Stimulated activated CD4-positive, alpha-beta T cell treated with anti-CD3 and anti-CD28 coated beads, Interleukin-1b, Interleukin-23, amount 100 ng/mL, for 1 hour (primary cell): ENCODE measurements around the gene PARP9.
A peak's percentile ranks its signal among the peaks of the same experiment; 100 is the strongest.
"Not testable (repeated sequence)": the region's sequence is repeated elsewhere in the genome, so short reads cannot be mapped to it uniquely, and the experiment has no call there.

Experiments
- DNase-seq, 2 donors: peaks; one replicate each; pipeline ENCODE4 v3.0.0-alpha.2; 2020; ENCODE audit warnings: low read depth in 2 of 2

Gene PARP9

DNA sequence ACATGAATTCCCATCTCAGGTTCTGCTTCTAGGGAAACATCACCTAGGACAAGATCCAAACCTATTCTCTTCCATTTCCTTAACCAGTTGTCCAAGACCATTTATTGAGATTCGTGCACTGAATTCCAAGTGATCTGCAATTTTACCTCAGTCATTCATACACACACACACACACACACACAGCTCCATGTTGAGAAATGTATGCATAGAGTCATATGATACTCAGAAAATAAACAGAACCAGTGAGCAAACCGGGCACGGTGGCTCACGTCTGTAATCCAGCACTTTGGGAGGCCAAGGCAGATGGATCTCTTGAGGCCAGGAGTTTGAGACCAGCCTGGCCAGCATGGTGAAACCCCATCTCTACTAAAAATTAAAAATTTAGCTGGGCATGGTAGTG is 43.2 kb downstream of the PARP9 start:
- DNase-seq, result no peak

DNA sequence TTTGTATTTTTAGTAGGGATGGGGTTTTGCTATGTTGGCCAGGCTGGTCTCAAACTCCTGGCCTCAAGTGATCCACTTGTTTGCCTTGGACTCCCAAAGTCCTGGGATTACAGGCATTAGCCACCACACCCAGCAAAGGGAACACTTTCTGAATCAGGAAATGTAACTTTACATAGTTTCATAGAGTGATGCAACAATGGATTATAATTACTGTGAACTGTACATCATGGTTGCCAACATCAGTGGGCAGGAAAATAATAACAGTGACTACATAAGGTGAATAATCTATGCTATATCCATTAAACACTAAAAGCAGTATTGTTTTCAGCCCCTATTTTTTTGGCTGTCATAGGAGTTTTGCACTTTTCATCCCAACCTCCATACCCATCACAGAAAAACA is 44.4 kb downstream of the PARP9 start:
- no peak for DNase-seq

DNA sequence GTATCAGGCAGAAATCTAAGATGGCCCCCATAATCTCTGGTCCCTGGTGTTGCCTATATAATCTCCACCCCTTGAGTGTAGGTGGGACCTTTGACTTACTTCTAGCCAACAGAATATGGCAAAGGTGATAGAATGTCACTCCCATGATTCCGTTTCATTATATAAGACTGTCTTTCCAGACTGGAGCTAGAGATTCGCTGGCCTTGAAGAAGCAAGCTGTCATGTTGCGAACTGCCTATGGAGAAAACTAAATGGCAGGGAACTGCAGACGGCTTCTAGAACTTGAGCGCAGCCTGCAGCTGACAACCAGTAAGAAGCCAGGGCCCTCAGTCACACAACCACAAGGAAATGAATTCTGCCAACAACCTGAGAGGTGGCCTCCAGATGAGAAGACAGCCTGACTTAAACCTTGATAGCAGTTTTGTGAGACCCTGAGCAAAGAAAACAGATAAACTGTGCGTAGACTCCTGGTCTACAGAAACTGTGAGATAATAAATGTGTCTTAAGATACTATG is 47.2 kb downstream of the PARP9 start:
- no peak for DNase-seq

DNA sequence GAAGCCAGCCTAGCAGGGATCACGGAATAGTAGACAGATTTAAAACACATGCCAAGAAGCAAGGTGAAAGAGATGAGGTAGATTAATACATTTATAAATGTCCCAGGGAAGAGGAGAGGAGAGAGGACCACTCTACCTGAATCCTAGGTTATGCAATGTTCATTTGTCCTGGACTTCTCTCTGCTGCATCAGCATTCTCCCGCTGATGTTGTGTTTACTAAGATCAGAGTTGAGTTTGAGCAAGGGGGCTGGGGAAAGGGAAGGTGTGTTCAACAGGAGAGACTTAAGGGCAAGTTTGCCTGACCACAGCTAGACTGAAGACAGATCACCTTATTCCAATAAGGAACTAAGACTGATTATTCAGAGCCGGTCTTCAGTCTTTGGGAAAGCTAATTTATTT is 48.2 kb downstream of the PARP9 start:
- no peak for DNase-seq

DNA sequence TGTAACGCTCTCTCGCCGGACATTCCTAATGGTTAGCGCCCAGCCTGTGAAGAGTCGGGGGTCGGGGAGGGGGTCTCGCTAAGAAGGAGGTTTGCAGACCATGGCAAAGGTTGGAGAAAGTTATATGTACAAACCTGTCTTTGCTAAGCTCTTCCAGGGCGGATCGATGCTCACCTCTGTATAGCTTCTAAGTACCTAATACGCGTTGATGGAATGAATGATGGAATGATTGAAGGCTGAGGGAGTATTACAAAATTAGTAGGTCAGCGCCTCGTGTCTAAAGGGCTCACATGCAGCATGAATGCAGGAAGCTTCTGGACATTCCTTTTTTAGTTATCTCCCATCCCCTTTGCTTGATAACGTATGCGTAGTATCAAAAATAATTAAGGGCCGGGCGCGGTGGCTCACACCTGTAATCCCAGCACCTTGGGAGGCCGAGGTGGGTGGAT is 49.1 kb downstream of the PARP9 start:
- DNase-seq, result no peak

DNA sequence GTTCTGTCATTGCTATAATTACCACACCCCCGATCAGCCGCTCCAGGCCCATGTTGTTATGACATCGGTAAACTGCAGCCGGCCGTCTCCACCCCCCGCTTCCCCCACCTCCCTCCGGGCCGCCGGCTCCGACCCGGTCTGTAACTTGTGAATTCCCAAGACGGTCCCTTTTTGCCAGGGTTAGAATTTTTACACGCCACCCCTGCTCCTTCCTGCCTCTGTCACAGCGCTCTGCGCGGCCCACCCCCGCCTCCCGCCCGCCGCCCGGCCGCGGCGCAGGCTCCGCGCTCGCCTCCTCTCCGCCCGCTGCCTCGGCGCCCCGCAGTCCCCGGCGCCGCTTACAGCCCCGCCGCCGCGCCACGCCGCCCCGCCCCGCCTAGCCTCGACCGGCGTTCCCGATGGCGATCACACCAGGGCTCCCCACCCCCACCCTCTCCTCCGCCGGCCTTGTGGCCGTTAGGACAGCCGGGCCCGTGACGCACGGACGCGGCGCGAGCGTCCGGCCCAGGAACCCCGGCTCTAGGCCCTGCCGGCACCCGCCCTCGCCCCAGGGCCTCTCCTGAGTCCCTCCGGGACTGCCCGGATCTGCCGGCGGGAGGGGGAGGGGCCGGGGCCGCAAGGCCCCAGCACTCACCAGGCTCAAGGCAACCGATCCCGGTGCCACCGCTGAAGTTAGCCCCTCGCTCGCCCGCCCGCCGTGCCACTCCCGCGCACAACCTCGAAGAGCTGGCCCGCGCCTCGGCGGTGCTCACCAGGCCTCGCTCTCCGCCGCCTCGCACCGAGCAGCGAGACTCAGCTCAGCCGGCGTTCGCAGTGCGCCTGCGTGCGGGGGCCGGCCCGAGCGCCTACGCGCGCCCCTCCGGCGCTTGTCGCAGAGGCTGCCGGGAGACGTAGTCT is 49.7 kb downstream of the PARP9 start, which contains the start of gene KPNA1:
Gene KPNA1 (minus strand): TSS at position 817 of the 897 bp plus-strand sequence. CDS start 18,374 bp downstream, outside the sequence.
- peak; percentile 66 to 69 for DNase-seq

DNA sequence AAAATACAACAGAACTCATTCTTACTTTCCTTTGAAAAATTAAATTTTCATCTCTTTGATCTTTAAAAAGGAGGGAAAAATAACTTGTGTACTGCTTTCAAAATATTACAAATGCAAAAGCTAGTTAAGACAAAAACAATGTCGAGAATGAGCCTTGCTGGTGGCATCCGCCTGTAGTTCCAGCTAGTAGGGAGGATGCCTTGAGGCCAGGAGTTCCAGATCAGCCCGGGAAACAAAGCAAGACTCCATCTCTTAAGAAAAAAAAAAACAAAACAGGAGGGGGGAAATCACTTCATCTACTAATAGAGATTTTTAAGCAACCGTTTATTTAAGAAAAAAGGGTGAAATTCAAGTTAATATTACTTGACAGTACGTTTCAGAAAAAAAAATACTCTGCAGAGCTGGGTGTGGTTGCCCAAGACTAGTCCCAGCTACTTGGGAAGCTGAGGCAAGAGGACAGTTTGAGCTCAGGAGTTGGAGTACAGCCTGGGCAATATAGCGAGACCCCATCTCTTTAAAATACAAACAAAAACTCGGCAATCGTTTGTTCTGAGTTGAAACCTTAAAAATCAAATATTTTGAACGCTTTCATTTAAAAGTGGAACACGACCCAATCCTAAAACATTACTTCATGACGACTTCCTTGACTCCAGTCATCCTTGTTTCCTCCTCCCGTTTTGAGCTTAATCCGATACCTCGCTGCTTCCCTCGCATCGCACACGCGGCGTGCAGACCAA is 50.5 kb downstream of the PARP9 start:
- DNase-seq, result no peak

DNA sequence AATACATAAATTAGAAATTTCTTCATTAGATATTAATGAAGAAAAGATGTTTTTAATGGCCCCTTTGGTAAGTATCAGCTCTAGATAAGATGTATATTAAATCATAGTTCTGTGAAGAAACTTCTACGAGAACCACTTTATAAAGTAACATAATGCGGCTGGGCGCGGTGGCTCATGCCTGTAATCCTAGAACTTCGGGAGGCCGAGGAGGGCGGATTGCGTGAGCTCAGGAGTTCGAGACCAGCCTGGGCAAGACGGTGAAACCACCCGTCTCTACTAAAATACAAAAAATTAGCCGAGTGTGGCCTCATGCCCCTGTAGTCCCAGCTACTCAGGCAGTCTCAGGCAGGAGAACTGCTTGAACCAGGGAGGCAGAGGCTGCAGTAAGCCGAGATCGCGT is 51.8 kb downstream of the PARP9 start:
- DNase-seq, result no peak

DNA sequence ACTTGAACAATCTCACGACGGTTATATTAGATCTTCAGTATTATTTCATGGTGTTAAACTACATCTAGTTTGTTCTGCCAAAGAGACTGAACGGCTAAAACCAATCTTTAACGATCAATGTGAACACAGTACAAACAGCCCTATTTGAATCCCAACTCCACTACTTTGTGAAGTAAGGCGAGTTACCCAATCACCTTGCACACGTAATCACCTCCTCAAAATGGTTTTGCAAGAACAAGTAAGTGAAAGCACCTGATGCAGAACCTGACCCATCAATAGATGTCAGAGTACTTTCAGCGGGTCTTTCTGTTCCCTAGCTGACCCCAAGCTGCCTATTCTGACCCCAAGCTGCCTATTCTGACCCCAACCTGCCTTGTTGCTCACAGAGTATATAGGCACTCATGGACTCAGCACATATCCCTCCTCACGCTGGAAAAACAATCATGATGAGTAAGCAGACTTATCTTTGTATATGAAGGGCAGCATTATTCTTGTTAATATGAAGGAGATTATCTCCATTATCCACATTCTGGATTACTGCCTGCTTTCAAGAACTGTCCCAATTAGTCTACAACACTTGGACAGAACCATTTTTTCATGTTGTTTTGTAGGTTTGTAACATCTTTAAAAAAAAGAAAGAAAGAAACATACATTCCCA is 53.1 kb downstream of the PARP9 start:
- no peak for DNase-seq

DNA sequence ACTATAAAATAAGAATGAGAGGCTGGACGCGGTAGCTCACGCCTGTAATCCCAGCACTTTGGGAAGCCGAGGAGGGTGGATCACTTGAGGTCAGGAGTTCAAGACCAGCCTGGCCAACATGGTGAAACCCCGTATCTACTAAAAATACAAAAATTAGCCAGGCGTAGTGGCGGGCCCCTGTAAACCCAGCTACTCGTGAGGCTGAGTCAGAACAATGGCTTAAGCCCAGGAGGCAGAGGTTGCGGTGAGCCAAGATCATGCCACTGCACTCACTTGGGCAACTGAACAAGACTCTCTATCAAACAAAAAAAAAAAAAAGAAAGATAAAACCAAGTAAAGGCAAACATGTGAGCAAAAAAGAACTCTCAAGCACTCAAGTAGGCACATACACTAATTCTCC is 55.2 kb downstream of the PARP9 start:
- not testable (repeated sequence) for DNase-seq

DNA sequence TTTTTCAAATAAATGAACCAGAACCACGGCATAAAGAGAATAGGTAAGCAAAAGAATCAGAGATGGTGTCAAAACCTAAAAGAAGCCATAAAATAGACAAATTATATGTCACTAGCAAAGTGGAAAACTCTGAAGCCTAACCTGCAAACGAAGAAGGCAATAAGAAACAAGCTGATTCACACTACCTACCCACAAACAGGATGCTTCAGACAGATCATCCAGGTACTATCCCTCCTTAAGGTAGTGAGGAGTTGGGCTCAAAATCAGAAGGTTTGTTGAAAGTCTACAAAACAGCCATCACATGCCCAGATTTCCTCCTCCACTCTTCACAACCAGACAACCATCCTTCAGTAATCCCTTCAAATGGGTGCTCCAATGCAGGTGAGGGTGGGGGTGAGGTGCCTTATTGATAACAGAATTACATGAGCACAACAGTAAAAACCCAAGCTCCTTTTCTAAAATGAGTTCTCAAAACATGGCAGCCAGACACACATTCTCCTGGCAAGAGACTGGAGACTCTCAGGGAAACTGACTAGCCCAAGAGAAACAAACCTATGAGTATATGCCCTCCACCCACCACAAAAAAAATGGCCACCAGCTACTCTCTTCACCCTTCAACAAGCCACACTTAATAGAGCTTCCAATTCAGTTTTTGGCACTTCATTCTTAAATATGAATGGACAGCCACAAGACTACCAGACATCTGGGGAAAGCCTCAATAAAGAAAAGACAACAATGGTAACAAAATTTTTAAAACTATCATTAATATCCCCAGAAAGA is 55.8 kb downstream of the PARP9 start:
- DNase-seq, result no peak

DNA sequence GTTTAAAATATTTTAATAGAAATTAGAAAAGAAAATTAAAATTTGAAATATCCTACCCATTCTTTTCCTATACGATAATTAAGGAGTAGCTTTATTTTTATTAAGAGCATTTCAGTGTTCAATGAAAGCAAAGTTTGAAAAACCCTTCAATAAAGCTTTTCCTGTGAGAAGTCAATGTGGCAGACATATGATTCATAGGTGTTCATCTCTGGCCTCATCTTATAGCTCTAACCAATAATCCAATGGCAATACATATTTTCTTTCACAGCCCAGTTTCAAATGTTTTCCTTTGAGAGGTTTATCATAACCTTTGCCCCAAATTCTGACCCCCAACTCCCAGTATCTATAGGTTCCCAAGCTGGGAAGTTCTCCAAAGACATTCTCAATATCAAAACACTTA is 57.6 kb downstream of the PARP9 start:
- no peak for DNase-seq

DNA sequence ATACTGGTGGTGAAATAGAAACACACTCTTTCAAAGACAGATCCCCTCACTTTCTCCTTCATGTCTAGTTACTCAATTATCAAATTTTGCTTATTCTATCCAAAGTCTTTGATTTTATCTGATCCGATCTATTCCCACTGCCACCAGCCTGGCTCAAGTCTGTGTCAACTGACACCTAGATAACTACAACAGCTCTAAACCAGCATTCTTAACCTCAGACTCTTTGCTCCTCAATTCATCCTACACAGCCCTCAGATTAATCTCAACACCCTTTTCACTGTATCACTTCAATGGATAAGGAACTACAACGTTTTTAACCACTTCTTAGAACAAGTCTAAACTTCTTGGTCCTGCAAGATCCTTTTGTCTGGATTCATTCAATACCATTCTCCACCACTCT is 58.4 kb downstream of the PARP9 start:
- no peak for DNase-seq

DNA sequence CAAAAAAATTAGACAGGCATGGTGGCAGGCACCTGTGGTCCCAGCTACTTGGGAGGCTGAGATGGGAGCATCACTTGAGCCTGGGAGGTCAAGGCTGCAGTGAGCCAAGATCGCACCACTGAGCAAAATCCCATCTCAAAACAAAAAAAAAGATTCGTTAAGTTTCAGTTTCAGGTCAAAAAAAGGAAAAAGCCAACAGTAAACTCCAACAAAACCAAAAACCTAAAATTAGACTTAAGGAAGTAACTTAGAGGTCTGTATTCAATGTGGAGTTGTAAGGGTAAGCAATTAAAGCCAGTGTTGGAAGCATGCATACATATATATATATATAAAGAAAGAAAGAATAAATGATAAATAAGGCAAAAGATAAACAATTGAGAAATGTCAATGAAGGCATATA is 61.2 kb downstream of the PARP9 start:
- DNase-seq, result no peak

DNA sequence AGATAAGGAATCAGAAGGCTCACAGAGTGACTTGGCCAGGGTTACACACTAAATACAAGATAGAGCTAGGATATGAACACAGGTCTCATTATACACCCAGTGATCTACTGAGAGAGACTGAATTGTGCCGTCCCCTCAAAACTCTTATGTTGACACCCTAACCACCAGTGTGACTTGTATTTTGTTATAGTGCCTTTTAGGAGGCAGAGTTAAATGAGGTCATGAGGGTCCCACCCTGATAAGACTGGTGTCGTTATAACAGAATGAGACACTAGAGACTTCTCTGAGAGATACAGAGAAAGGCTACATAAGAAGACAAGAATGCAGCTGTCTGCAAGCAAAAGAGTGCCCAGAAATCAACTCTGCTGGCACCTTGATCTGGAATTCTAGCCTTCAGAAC is 62.0 kb downstream of the PARP9 start:
- no peak for DNase-seq

DNA sequence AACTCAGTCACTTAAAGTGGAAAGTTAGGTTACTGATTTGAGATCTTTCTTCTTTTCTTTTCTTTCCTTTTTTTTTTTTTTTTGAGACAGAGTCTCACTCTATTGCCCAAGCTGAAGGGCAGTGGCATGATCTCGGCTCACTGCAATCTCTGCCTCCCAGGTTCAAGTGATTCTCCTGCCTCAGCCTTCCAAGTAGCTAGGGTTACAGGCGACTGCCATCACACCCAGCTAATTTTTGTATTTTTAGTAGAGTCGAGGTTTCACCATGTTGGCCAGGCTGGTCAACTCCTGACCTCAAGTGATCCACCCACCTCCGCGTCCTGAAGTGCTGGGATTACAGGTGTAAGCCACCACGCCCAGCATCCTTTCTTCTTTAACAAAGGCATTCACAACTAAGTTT is 63.1 kb downstream of the PARP9 start:
- DNase-seq, result not testable (repeated sequence)

DNA sequence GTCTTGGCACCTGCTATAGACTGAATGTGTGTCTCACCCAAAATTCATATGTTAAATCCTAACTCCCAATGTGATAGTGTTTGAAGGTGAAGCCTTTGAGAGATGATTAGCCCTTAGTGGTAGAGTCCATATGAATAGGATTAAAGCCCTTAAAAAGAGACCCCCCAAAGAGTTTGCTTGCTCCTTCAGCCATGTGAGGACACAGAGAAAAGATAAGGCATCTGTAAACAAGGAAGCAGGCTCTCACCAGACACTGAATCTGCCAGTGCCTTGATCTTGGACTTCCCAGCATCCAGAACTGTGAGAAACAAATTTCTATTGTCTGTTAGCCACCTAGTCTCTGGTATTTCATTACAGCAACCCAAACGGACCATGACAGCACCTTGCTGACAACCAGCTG is 65.9 kb downstream of the PARP9 start:
- no peak for DNase-seq

DNA sequence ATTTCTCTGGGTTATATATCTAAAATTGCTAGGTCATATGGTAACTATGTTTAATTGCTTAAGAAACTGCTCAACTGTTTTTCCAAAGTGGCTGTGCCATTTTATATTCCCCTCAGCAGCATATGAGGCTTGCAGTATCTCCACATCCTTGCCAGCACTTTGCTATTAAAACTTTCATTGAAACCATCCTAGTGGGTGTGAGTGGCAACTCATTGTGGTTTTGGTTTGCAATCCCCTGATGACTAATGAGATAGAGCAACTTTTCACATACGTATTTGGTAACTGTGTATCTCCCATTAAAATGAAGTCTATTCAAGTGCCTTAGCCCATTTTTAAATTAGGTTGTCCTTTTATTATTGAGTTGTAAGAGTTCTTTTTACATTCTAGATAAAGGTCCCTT is 66.7 kb downstream of the PARP9 start:
- no peak for DNase-seq

DNA sequence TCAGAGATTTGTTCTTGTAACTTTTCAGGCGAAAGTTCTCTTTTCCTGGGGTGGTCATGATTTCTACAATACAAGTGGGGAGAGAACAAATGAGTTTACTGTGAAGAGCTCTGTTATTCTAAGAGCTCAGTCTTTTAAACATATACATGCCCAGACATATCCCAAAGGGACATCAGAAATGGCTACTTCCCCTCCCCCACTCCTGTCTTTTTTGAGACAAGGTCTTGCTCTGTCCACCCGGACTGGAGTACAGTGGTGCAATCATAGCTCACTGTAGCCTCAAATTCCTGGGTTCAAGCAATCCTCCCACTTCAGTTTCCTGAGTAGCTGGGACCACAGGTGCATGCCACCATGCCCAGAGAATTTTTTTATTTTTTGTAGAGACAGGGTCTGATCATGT is 67.6 kb downstream of the PARP9 start:
- DNase-seq, result no peak

DNA sequence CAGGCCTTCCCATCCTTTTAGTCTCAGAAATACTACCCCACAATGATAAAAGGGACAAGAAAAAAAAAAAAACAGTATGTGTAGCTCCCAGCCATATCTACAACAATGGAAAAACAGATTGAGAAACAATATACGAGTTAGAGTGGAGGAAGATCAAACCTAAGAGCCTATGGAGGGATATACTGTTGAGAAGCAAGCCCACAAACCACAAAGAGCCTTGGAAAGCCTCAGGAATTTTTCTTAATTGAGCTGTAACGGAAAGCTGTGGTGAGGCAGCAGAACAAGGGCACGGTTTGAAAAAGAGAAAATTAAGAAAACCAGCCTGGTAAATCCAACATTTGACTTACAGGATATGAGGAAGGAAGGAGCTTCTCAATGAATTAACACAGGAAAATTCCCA is 70.8 kb downstream of the PARP9 start:
- DNase-seq, result no peak

DNA sequence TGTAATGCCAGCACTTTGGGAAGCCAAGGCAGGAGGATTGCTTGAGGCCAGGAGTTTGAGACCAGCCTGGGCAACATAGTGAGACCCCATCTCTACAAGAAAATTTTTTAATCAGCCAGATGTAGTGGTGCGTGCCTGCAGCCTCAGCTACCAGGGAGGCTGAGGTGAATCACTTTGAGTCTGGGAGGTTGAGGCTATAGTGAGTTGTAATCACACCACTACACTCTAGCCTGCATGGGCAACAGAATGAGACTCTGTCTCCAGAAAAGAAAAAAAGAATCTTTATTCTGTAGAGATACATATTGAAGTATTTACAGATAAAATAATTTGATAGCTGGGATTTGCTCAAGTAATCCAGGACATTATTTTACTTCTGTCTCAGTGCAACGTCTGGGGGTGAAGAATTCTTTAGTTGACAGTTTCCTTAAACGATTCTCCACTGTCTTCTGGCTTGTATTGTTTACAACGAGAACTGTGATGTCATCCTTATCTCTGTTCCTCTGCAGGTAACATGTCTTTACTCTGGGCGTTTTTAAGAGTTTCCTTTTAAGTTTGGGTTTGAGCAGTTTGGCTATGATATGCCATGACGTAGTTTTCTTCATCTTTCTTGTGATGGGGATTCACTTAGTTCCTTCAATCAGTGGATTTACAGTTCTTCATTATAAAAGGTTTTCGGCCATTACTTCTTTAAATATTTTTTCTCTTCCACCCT is 75.7 kb downstream of the PARP9 start:
- DNase-seq, result no peak
